ENCODE data around the gene CACNB4. TPM values are rescaled to one million over a fixed set of nuclear protein-coding genes. Genes with fewer than 3 reads are reported as not detected.
"Not testable (repeated sequence)": the region's sequence is repeated elsewhere in the genome, so short reads cannot be mapped to it uniquely, and the experiment has no call there.

CACNB4 gene
- total RNA-seq, 1 experiment from 2014 or later: 0.19 TPM

- ChIA-PET CTCF (no interaction called here), POLR2A (ENCODE audit: low non-redundant PET) (no interaction called here)
- TF ChIP-seq EZH2 (IDR thresholded peaks at IDR 0.05; ENCODE audit: borderline replicate concordance, low read depth, low read length, poor library complexity, severe bottlenecking) (no peak), CTCF (conservative IDR thresholded peaks at IDR 0.05; ENCODE audit: low read depth, low read length) (no peak)
- Histone ChIP-seq H3K36me3 (ENCODE audit: insufficient read depth, low read length, poor library complexity, severe bottlenecking) (peaks cover 15% of the 10 kb centered on the region), H3K27ac (ENCODE audit: low read depth, low read length, poor library complexity, severe bottlenecking) (no peak overlapping the region), H3K4me1 (ENCODE audit: insufficient read depth, low read length, poor library complexity, severe bottlenecking) (no peaks in the 10 kb centered on the region), H3K4me3 (ENCODE audit: low read depth, low read length, poor library complexity, severe bottlenecking) (no peak overlapping the region), H3K9me3 (ENCODE audit: low read depth, low read length, poor library complexity, severe bottlenecking) (no peaks in the 10 kb centered on the region), H3K27me3 (replicated peaks; ENCODE audit: insufficient read depth, low read depth, low read length, poor library complexity) (no peaks in the 10 kb centered on the region)
- intact Hi-C loops (cut with micrococcal nuclease; ENCODE audit: unreplicated experiment): no loop called here
- DNase-seq (ENCODE audit: low spot score): no peak
- no TSS peak for BruUV-seq (replicated peaks)
Measured at GRCh38 chr2:151799886-151800292, 299.0 kb downstream of the CACNB4 start.

- ChIA-PET POLR2A (ENCODE audit: low non-redundant PET) (no interaction called here), CTCF (no interaction called here)
- Histone ChIP-seq H3K4me3 (ENCODE audit: low read depth, low read length, poor library complexity, severe bottlenecking) (no peak overlapping the region), H3K27ac (ENCODE audit: low read depth, low read length, poor library complexity, severe bottlenecking) (no peak overlapping the region), H3K4me1 (ENCODE audit: insufficient read depth, low read length, poor library complexity, severe bottlenecking) (no peaks in the 10 kb centered on the region), H3K9me3 (ENCODE audit: low read depth, low read length, poor library complexity, severe bottlenecking) (no peaks in the 10 kb centered on the region), H3K36me3 (ENCODE audit: insufficient read depth, low read length, poor library complexity, severe bottlenecking) (no peaks in the 10 kb centered on the region), H3K27me3 (replicated peaks; ENCODE audit: insufficient read depth, low read depth, low read length, poor library complexity) (no peaks in the 10 kb centered on the region)
- no TSS peak for BruUV-seq (replicated peaks)
- TF ChIP-seq CTCF (conservative IDR thresholded peaks at IDR 0.05; ENCODE audit: low read depth, low read length) (no peak), EZH2 (IDR thresholded peaks at IDR 0.05; ENCODE audit: borderline replicate concordance, low read depth, low read length, poor library complexity, severe bottlenecking) (no peak)
- intact Hi-C loops (cut with micrococcal nuclease; ENCODE audit: unreplicated experiment): no loop called here
- no peak for DNase-seq (ENCODE audit: low spot score)
Measured at GRCh38 chr2:151796774-151797173, 302.1 kb downstream of the CACNB4 start.

- no peak for TF ChIP-seq CTCF (conservative IDR thresholded peaks at IDR 0.05; ENCODE audit: low read depth, low read length)
- TF ChIP-seq EZH2 (IDR thresholded peaks at IDR 0.05; ENCODE audit: borderline replicate concordance, low read depth, low read length, poor library complexity, severe bottlenecking): no peak
- Histone ChIP-seq H3K9me3 (ENCODE audit: low read depth, low read length, poor library complexity, severe bottlenecking) (no peaks in the 10 kb centered on the region), H3K4me3 (ENCODE audit: low read depth, low read length, poor library complexity, severe bottlenecking) (no peak overlapping the region), H3K36me3 (ENCODE audit: insufficient read depth, low read length, poor library complexity, severe bottlenecking) (no peaks in the 10 kb centered on the region), H3K4me1 (ENCODE audit: insufficient read depth, low read length, poor library complexity, severe bottlenecking) (no peaks in the 10 kb centered on the region), H3K27me3 (replicated peaks; ENCODE audit: insufficient read depth, low read depth, low read length, poor library complexity) (no peaks in the 10 kb centered on the region), H3K27ac (ENCODE audit: low read depth, low read length, poor library complexity, severe bottlenecking) (no peak overlapping the region)
- no peak for DNase-seq (ENCODE audit: low spot score)
- ChIA-PET CTCF (no interaction called here), POLR2A (ENCODE audit: low non-redundant PET) (no interaction called here)
- BruUV-seq (replicated peaks): no TSS peak
- intact Hi-C loops (cut with micrococcal nuclease; ENCODE audit: unreplicated experiment): no loop called here
Measured at GRCh38 chr2:151795646-151796240, 303.1 kb downstream of the CACNB4 start.

GRCh38 chr2:151794422-151794821 is 304.4 kb downstream of the CACNB4 start:
- H3K4me1 ChIP-seq (ENCODE audit: insufficient read depth, low read length, poor library complexity, severe bottlenecking); POLR2A ChIA-PET (ENCODE audit: low non-redundant PET); BruUV-seq (replicated peaks); H3K27me3 ChIP-seq (replicated peaks; ENCODE audit: insufficient read depth, low read depth, low read length, poor library complexity); H3K4me3 ChIP-seq (ENCODE audit: low read depth, low read length, poor library complexity, severe bottlenecking); DNase-seq (ENCODE audit: low spot score); H3K9me3 ChIP-seq (ENCODE audit: low read depth, low read length, poor library complexity, severe bottlenecking); H3K27ac ChIP-seq (ENCODE audit: low read depth, low read length, poor library complexity, severe bottlenecking); intact Hi-C loops (cut with micrococcal nuclease; ENCODE audit: unreplicated experiment); H3K36me3 ChIP-seq (ENCODE audit: insufficient read depth, low read length, poor library complexity, severe bottlenecking); CTCF ChIA-PET: not testable (repeated sequence)

Data from A673 (cell line).